GM12801 (cell line): ENCODE results near the gene RAB40C.

Source experiments
- TF ChIP-seq, protein P1 (sequence below): IDR thresholded peaks from one replicate; pipeline ENCODE4 v1.5.1; 2011; ENCODE audit warnings: control low read depth; ENCODE audit not compliant: insufficient read length; ENCODE audit errors: extremely low read depth

Gene RAB40C

GRCh38 chr16:574021-574760 is 15.7 kb upstream of the RAB40C start:
- TF ChIP-seq, protein P1, sequence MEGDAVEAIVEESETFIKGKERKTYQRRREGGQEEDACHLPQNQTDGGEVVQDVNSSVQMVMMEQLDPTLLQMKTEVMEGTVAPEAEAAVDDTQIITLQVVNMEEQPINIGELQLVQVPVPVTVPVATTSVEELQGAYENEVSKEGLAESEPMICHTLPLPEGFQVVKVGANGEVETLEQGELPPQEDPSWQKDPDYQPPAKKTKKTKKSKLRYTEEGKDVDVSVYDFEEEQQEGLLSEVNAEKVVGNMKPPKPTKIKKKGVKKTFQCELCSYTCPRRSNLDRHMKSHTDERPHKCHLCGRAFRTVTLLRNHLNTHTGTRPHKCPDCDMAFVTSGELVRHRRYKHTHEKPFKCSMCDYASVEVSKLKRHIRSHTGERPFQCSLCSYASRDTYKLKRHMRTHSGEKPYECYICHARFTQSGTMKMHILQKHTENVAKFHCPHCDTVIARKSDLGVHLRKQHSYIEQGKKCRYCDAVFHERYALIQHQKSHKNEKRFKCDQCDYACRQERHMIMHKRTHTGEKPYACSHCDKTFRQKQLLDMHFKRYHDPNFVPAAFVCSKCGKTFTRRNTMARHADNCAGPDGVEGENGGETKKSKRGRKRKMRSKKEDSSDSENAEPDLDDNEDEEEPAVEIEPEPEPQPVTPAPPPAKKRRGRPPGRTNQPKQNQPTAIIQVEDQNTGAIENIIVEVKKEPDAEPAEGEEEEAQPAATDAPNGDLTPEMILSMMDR, result no peak

DNA sequence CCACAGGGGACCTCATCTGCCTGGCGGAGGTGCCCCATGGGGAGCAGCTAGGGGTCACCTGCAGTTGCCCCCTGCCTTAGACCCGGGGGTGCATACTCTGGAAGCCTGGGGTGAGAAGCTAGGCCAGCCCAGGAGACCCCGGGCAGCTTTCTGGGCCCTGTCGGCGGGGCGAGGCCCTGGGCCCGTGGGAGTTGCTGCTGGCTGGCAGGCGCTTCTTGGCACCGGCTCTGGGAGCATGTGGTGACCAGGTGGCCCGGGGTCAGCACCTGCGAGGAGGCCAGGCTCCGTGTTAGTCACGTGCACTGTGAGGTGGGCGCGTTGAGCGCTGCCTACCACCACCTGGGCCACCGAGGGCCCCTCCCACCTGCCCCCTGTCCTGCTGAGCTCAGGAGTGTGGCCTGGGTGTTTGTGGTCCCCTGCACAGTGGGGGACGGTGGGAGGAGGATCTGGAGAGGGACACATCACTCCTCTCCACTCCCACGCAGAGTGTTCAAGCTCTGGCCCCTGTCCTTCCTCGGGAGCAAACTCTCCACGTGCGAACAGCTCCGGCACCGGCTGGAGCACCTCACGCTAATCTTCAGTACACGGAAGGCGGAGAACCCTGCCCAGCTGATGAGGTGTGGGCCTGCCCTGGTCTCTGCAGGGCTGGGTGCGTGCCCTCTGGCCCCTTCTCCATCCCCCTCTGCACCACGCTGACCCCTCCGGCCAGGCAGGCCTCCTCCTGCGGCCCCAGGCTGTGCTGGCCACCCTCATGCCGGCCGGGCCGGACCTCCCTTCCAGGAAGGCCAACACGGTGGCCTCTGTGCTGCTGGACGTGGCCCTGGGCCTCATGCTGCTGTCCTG is 14.3 kb upstream of the RAB40C start:
- TF ChIP-seq, protein P1, result no peak

DNA sequence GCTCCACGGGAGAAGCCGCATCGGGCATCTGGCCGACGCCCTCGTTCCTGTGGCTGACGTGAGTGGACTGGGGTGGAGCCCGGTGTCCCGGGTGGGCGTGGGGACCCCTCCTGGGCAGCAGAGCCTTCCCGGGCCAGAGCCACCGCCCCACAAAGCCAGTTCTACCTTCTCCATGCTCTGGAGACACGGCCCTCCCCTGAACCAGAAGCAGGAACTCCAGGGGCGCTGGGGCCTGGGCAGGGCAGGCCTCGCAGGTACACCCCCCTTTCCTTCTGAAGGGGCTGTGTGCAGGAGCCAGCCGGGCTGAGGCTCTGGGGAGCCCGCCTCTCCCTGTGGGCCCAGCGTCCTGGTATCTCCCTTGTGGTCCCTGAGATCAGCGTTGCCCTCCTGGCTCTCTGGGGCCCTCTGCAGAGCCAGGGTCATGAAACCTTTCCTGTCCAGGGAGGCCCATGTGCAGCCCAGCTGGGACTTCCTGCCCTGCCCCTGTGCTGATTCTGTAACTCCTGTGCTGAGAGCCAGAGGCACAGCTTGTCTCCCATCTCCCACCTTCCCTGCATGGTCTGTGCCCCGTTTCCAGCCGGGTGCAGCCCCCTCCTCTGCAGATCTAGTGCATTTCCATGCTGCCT is 13.6 kb upstream of the RAB40C start:
- TF ChIP-seq, protein P1, result no peak

GRCh38 chr16:576823-577201 is 13.1 kb upstream of the RAB40C start:
- TF ChIP-seq, protein P1, result no peak

DNA sequence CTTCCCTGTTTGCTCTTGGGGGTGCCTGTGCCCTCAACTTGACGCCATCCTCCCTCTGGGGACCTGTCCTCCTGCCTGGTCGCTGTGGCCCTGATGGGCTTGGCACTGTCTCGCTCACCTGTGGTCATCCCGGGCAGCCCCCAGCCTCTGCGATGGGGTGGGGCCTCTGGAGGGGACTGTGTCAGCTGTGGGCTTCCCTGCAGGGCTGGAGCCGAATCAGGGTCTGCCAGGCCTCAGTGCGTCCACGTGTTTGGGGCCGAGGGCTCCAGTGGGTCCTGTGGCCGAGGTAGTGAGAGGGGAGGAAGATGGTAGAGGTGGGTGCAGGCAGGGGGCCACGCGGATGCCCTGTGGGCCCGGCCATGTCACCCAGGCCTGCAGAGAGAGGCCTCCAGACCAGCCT is 12.1 kb upstream of the RAB40C start:
- TF ChIP-seq, protein P1, result no peak

- TF ChIP-seq, protein P1, result no peak
Observed at GRCh38 chr16:578232-578869, 11.5 kb upstream of the RAB40C start.
